Esophagus (tissue), 2 donors: ENCODE measurements around the gene CPEB1. TPM values are rescaled to one million over a fixed set of nuclear protein-coding genes. Genes with fewer than 3 reads are reported as not detected.
"Not testable (repeated sequence)": the region's sequence is repeated elsewhere in the genome, so short reads cannot be mapped to it uniquely, and the experiment has no call there.

Experiments
- H3K27ac ChIP-seq, 2 donors: one replicate each; pipeline ENCODE4 v1.5.1; 2013; ENCODE audit warnings: low read depth in 2 of 2, mild to moderate bottlenecking in 2 of 2, inconsistent platforms in 1 of 2, low read length in 1 of 2, moderate library complexity in 1 of 2
- H3K27me3 ChIP-seq, 2 donors: one replicate each; pipeline ENCODE4 v1.6.1; 2013; ENCODE audit warnings: low read length in 2 of 2, control low read depth in 1 of 2, mild to moderate bottlenecking in 1 of 2; ENCODE audit not compliant: insufficient read depth in 2 of 2, control insufficient read depth in 1 of 2
- H3K36me3 ChIP-seq, 2 donors: one replicate each; pipeline ENCODE4 v1.6.1; 2013; ENCODE audit warnings: low read length in 1 of 2; ENCODE audit not compliant: control insufficient read depth in 2 of 2, insufficient read depth in 2 of 2
- H3K4me1 ChIP-seq, 2 donors: one replicate each; pipeline ENCODE4 v1.6.1; 2013; ENCODE audit warnings: low read length in 1 of 2; ENCODE audit not compliant: control insufficient read depth in 2 of 2, insufficient read depth in 2 of 2
- H3K4me3 ChIP-seq, 2 donors: one replicate each; pipeline ENCODE4 v1.5.1; 2013; ENCODE audit warnings: low read length in 2 of 2, mild to moderate bottlenecking in 2 of 2, low read depth in 1 of 2, moderate library complexity in 1 of 2
- H3K9me3 ChIP-seq, 2 donors: one replicate each; pipeline ENCODE4 v1.6.1; 2013; ENCODE audit warnings: mild to moderate bottlenecking in 2 of 2, low read depth in 1 of 2, low read length in 1 of 2, moderate library complexity in 1 of 2; ENCODE audit not compliant: control insufficient read depth in 2 of 2, insufficient read depth in 1 of 2
- WGBS, 2 donors: extraction: QIAGEN DNeasy Blood & Tissue Kit; methylation state at CpG; one replicate each; pipeline ENCODE4 v1.1.7; 2013; 5-methylcytosine and 5-hydroxymethylcytosine counted together
- polyA plus RNA-seq, 2 donors: library from polyadenylated mRNA; stranded (reverse); fragments of 200-250 nt; gene quantifications; one replicate each; pipeline ENCODE4 v1.2.3, GENCODE V29; 2013
- donor health status: healthy with polysubstance abuse.
- donor health status: Bipolar disorder and iron deficiency.

The CPEB1 gene
- polyA plus RNA-seq, 2 donors, result 0.41 to 0.79 TPM

- not testable (repeated sequence) for H3K36me3 ChIP-seq, H3K27me3 ChIP-seq, H3K27ac ChIP-seq, H3K4me3 ChIP-seq, H3K9me3 ChIP-seq, H3K4me1 ChIP-seq
- WGBS, 2 donors, result 87 to 94% methylated on average over 2 of the region's 4 CpGs
Measured at GRCh38 chr15:82507693-82508092, 139.5 kb downstream of the CPEB1 start.

DNA sequence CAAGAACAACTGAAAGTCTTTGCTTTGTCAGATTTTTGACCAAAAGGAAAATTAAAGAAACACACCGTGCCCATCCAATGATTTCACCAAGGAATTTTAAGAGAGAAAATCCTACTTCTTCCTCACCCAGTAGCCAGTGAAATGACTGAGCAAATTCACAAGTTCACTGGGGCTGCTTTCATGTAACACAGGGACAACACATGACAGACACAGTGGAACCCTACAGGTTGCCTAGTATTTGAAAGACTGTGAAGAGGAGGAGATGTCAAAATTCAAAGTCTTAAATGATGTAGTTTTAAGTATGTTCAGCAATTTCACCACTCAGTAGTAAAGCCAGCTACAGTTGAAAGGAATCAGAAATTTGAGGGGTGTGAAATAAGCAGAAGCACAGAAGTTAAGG lies 140.1 kb downstream of the CPEB1 start:
- H3K4me1 ChIP-seq, H3K4me3 ChIP-seq, H3K27me3 ChIP-seq, H3K27ac ChIP-seq, H3K36me3 ChIP-seq, H3K9me3 ChIP-seq: not testable (repeated sequence)
- WGBS, 2 donors, result 78 to 97% methylated on average over 1 of the region's 1 CpG

GRCh38 chr15:82505842-82506241 lies 141.3 kb downstream of the CPEB1 start:
- H3K27ac ChIP-seq, H3K4me3 ChIP-seq, H3K9me3 ChIP-seq, H3K36me3 ChIP-seq, H3K27me3 ChIP-seq, H3K4me1 ChIP-seq: not testable (repeated sequence)
- no CpG with 5 or more reads among the region's 3 CpGs for WGBS, 2 donors

- not testable (repeated sequence) for H3K27me3 ChIP-seq, H3K4me1 ChIP-seq, H3K4me3 ChIP-seq, H3K9me3 ChIP-seq, H3K27ac ChIP-seq, H3K36me3 ChIP-seq
- 86 to 97% methylated on average over 1 of the region's 3 CpGs for WGBS, 2 donors
Measured at GRCh38 chr15:82504074-82504473, 143.1 kb downstream of the CPEB1 start.

GRCh38 chr15:82502700-82503339 lies 144.3 kb downstream of the CPEB1 start:
- not testable (repeated sequence) for H3K9me3 ChIP-seq, H3K4me1 ChIP-seq, H3K4me3 ChIP-seq, H3K27ac ChIP-seq, H3K27me3 ChIP-seq, H3K36me3 ChIP-seq
- WGBS, 2 donors, result 33 to 47% methylated on average over 2 to 3 of the region's 7 CpGs

DNA sequence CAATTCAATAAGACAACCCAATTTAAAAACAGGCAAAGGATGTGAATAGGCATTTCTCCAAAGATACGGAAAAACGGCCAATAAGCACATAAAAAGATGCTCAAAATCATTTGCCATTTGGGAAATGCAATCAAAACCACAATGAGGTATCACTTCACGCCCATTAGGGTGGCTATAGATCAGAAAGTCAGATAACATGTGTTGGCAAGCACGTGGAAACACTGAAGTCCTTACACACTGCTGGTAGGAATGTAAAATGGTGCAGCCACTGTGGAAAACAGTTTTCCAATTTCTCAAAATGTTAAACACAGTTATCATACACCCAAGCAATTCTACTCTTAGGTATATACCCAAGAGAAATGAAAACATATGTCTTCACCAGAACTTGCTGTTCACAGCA lies 146.4 kb downstream of the CPEB1 start:
- not testable (repeated sequence) for H3K36me3 ChIP-seq, H3K27me3 ChIP-seq, H3K4me1 ChIP-seq, H3K27ac ChIP-seq, H3K9me3 ChIP-seq, H3K4me3 ChIP-seq
- WGBS, 2 donors, result 59 to 62% methylated on average over 4 of the region's 4 CpGs

GRCh38 chr15:82497978-82498377 lies 149.2 kb downstream of the CPEB1 start:
- not testable (repeated sequence) for H3K4me1 ChIP-seq, H3K9me3 ChIP-seq, H3K27ac ChIP-seq, H3K27me3 ChIP-seq, H3K36me3 ChIP-seq, H3K4me3 ChIP-seq

Other genes with a start within 250 kb of the CPEB1 start
- gene GOLGA6L9, start 217.5 kb downstream of the CPEB1 start, polyA plus RNA-seq, result 10 to 100 TPM in 1 of 2 donors, 1 to 10 TPM in 1; 8.3 to 48.5 TPM
- 1,000 to 10,000 TPM; 2,885 to 4,224 TPM for gene RPS17, start 106.9 kb downstream of the CPEB1 start, polyA plus RNA-seq
- gene AP3B2, start 62.5 kb upstream of the CPEB1 start, polyA plus RNA-seq, result 1 to 10 TPM; 1.1 to 2.8 TPM
- under 1 TPM; 0.01 to 0.12 TPM for gene FSD2, start 158.7 kb upstream of the CPEB1 start, polyA plus RNA-seq
- 1 to 10 TPM; 4.1 to 4.5 TPM for gene WHAMM, start 162.3 kb upstream of the CPEB1 start, polyA plus RNA-seq